NCI-H1092 treated with DMSO at 0.1 percent for 48 hours (cell line): Measurements from ENCODE around the gene SEMA6A.

Experiments used
- DNase-seq: peaks from one replicate; lab custom pipeline; 2025; lab: John Stamatoyannopoulos, UW

SEMA6A gene

GRCh38 chr5:116492776-116493175 is 81.8 kb downstream of the SEMA6A start:
- no peak for DNase-seq

GRCh38 chr5:116492016-116492623 is 82.5 kb downstream of the SEMA6A start:
- DNase-seq, result no peak

- no peak for DNase-seq
These were observed 86.1 kb downstream of the SEMA6A start for GRCh38 chr5:116488356-116489041.

GRCh38 chr5:116487045-116487444 is 87.6 kb downstream of the SEMA6A start:
- no peak for DNase-seq

GRCh38 chr5:116486588-116486987 is 88.0 kb downstream of the SEMA6A start:
- no peak for DNase-seq

GRCh38 chr5:116484645-116485044 is 90.0 kb downstream of the SEMA6A start:
- no peak for DNase-seq

GRCh38 chr5:116482394-116482793 is 92.2 kb downstream of the SEMA6A start:
- no peak for DNase-seq

- DNase-seq, result no peak
These were observed 93.6 kb downstream of the SEMA6A start for GRCh38 chr5:116480894-116481510.

GRCh38 chr5:116479776-116480675 is 94.6 kb downstream of the SEMA6A start:
- DNase-seq, result no peak

GRCh38 chr5:116478491-116478890 is 96.1 kb downstream of the SEMA6A start:
- no peak for DNase-seq

- no peak for DNase-seq
These were observed 97.6 kb downstream of the SEMA6A start for GRCh38 chr5:116476897-116477537.

GRCh38 chr5:116475338-116475737 is 99.3 kb downstream of the SEMA6A start:
- DNase-seq, result no peak

GRCh38 chr5:116473706-116474105 is 100.9 kb downstream of the SEMA6A start:
- no peak for DNase-seq

- DNase-seq, result no peak
These were observed 102.3 kb downstream of the SEMA6A start for GRCh38 chr5:116472274-116472673.

- DNase-seq, result no peak
These were observed 105.0 kb downstream of the SEMA6A start for GRCh38 chr5:116469631-116470030.

GRCh38 chr5:116468583-116468982 is 106.0 kb downstream of the SEMA6A start:
- no peak for DNase-seq

GRCh38 chr5:116467465-116467843 is 107.2 kb downstream of the SEMA6A start:
- no peak for DNase-seq

GRCh38 chr5:116466727-116467464 is 107.7 kb downstream of the SEMA6A start:
- DNase-seq, result no peak

- no peak for DNase-seq
These were observed 109.2 kb downstream of the SEMA6A start for GRCh38 chr5:116465411-116465810.

GRCh38 chr5:116464144-116464708 is 110.4 kb downstream of the SEMA6A start:
- no peak for DNase-seq

- no peak for DNase-seq
These were observed 112.1 kb downstream of the SEMA6A start for GRCh38 chr5:116462500-116462899.
